C4-2B (cell line): Measurements from ENCODE around the gene CLSTN2.

Experiments
- H3K27ac ChIP-seq: fragments of 450-650 bp; 2 replicates; pipeline ENCODE4 v1.5.1; 2017
- CTCF ChIP-seq: fragments of 450-650 bp; conservative IDR thresholded peaks from 2 replicates; pipeline ENCODE4 v1.5.1; 2017; ENCODE audit warnings: mild to moderate bottlenecking
- ZFX ChIP-seq: fragments of 450-650 bp; IDR thresholded peaks from 2 replicates; pipeline ENCODE4 v1.6.1; 2017

The CLSTN2 gene

GRCh38 chr3:139934613-139935015, 371 bp upstream of the CLSTN2 start:
- H3K27ac ChIP-seq = no peak overlapping the region
- no peak for TF ChIP-seq ZFX

- H3K27ac ChIP-seq = no peak overlapping the region
Observed at GRCh38 chr3:139935866-139936817, 1.2 kb downstream of the CLSTN2 start.

GRCh38 chr3:139937674-139938279, 2.8 kb downstream of the CLSTN2 start:
- no peak overlapping the region for H3K27ac ChIP-seq
- no peak for TF ChIP-seq ZFX
- peak; percentile 92 for TF ChIP-seq CTCF

More at GRCh38 chr3:139935866-139936817, 1.2 kb downstream of the CLSTN2 start:
- TF ChIP-seq CTCF = no peak
- TF ChIP-seq ZFX = no peak

- TF ChIP-seq CTCF (no peak), ZFX (no peak)
- no peak overlapping the region for H3K27ac ChIP-seq
Observed at GRCh38 chr3:139939681-139940190, 4.8 kb downstream of the CLSTN2 start.

- peak overlapping the region; percentile 53; the same call in 1 of the 2 replicates for H3K27ac ChIP-seq
- TF ChIP-seq ZFX (no peak), CTCF (no peak)
Observed at GRCh38 chr3:139940622-139941021, 5.6 kb downstream of the CLSTN2 start.

- peak overlapping the region; percentile 53; the same call in 1 of the 2 replicates for H3K27ac ChIP-seq
- no peak for TF ChIP-seq CTCF
- no peak for TF ChIP-seq ZFX
Observed at GRCh38 chr3:139941580-139941979, 6.6 kb downstream of the CLSTN2 start.

GRCh38 chr3:139944256-139944910, 9.4 kb downstream of the CLSTN2 start:
- TF ChIP-seq ZFX (no peak), CTCF (no peak)

More at GRCh38 chr3:139944256-139944910, 9.4 kb downstream of the CLSTN2 start:
- H3K27ac ChIP-seq = no peak overlapping the region
